Mesenchymal stem cell (in vitro differentiated cells and primary cell): ENCODE results near the gene KCNQ2.

Source experiments
- DNase-seq: peaks from one replicate; pipeline ENCODE4 v3.0.0-alpha.2; 2013
- H2AFZ ChIP-seq: one replicate; pipeline ENCODE4 v1.6.1; 2013; ENCODE audit warnings: low read depth, mild to moderate bottlenecking, control low read depth, inconsistent platforms, low read length, moderate library complexity
- H2AK5ac ChIP-seq: 2 replicates; pipeline ENCODE4 v1.6.1; 2013; ENCODE audit warnings: low read length, moderate library complexity, mild to moderate bottlenecking, inconsistent platforms; ENCODE audit not compliant: severe bottlenecking
- H2BK120ac ChIP-seq: one replicate; pipeline ENCODE4 v1.6.1; 2013; ENCODE audit warnings: low read depth, mild to moderate bottlenecking, inconsistent platforms, low read length, moderate library complexity
- H2BK12ac ChIP-seq, 2 experiments: one replicate each; pipeline ENCODE4 v1.6.1; 2013; ENCODE audit warnings: inconsistent platforms in 2 of 2, low read length in 2 of 2, mild to moderate bottlenecking in 2 of 2, moderate library complexity in 2 of 2, control low read depth in 1 of 2
- H2BK15ac ChIP-seq: one replicate; pipeline ENCODE4 v1.6.1; 2013; ENCODE audit warnings: mild to moderate bottlenecking, low read depth, inconsistent platforms; ENCODE audit not compliant: poor library complexity, severe bottlenecking
- H2BK5ac ChIP-seq: 2 replicates; pipeline ENCODE4 v1.6.1; 2013; ENCODE audit warnings: low read depth, mild to moderate bottlenecking, low read length, control low read depth, inconsistent platforms; ENCODE audit not compliant: poor library complexity, severe bottlenecking
- H3K14ac ChIP-seq, 2 experiments: one replicate each; pipeline ENCODE4 v1.6.1; 2013; ENCODE audit warnings: inconsistent platforms in 2 of 2, low read length in 2 of 2, control low read depth in 1 of 2, mild to moderate bottlenecking in 1 of 2, moderate library complexity in 1 of 2
- H3K18ac ChIP-seq, 2 experiments: one replicate each; pipeline ENCODE4 v1.6.1; 2013; ENCODE audit warnings: inconsistent platforms in 2 of 2, low read length in 2 of 2, control low read depth in 1 of 2, low read depth in 1 of 2, mild to moderate bottlenecking in 1 of 2
- H3K23ac ChIP-seq, 2 experiments: one replicate each; pipeline ENCODE4 v1.6.1; 2013; ENCODE audit warnings: inconsistent platforms in 2 of 2, low read length in 2 of 2, mild to moderate bottlenecking in 2 of 2, moderate library complexity in 2 of 2, control low read depth in 1 of 2
- H3K27ac ChIP-seq: 2 replicates; pipeline ENCODE4 v1.5.1; 2013; ENCODE audit warnings: mild to moderate bottlenecking, moderate library complexity, low read length, control low read depth, inconsistent platforms; ENCODE audit not compliant: poor library complexity, severe bottlenecking
- H3K27me3 ChIP-seq, 2 experiments: 2 replicates each; pipeline versions ENCODE4 v1.6.1 to v1.7.0; 2013; ENCODE audit warnings: low read length in 2 of 2, mild to moderate bottlenecking in 2 of 2, moderate library complexity in 2 of 2, control low read depth in 1 of 2, inconsistent platforms in 1 of 2; ENCODE audit not compliant: control insufficient read depth in 1 of 2, insufficient read depth in 1 of 2
- H3K36me3 ChIP-seq, 2 experiments: 2 replicates each; pipeline versions ENCODE4 v1.6.1 to v1.7.0; 2013; ENCODE audit warnings: low read length in 2 of 2, control low read depth in 1 of 2, inconsistent platforms in 1 of 2, low read depth in 1 of 2, mild to moderate bottlenecking in 1 of 2; ENCODE audit not compliant: insufficient read depth in 2 of 2, control insufficient read depth in 1 of 2
- H3K4ac ChIP-seq, 2 experiments: one replicate each; pipeline ENCODE4 v1.6.1; 2013; ENCODE audit warnings: inconsistent platforms in 2 of 2, low read length in 2 of 2, mild to moderate bottlenecking in 2 of 2, moderate library complexity in 2 of 2, control low read depth in 1 of 2, low read depth in 1 of 2
- H3K4me1 ChIP-seq: 2 replicates; pipeline ENCODE4 v1.6.1; 2013; ENCODE audit warnings: low read depth, low read length, control low read depth; ENCODE audit not compliant: control insufficient read depth, insufficient read depth
- H3K4me2 ChIP-seq: 2 replicates; pipeline ENCODE4 v1.6.1; 2013; ENCODE audit warnings: low read length, mild to moderate bottlenecking, inconsistent platforms; ENCODE audit not compliant: poor library complexity, severe bottlenecking
- H3K4me3 ChIP-seq, 2 experiments: 2 replicates each; pipeline versions ENCODE4 v1.5.1 to v1.7.0; 2013; ENCODE audit warnings: low read length in 2 of 2, mild to moderate bottlenecking in 2 of 2, control low read depth in 1 of 2, low read depth in 1 of 2; ENCODE audit not compliant: insufficient read depth in 1 of 2
- H3K79me1 ChIP-seq: replicated peaks from 2 replicates; pipeline ENCODE4 v1.6.1; 2013; ENCODE audit warnings: mild to moderate bottlenecking, control low read depth, low read length, inconsistent platforms; ENCODE audit not compliant: poor library complexity, severe bottlenecking
- H3K9ac ChIP-seq: 2 replicates; pipeline ENCODE4 v1.7.0; 2013; ENCODE audit warnings: mild to moderate bottlenecking, low read length, moderate library complexity
- H3K9me3 ChIP-seq: 2 replicates; pipeline ENCODE4 v1.7.0; 2013; ENCODE audit warnings: mild to moderate bottlenecking, low read length; ENCODE audit not compliant: control insufficient read depth
- H4K8ac ChIP-seq: one replicate; pipeline ENCODE4 v1.6.1; 2013; ENCODE audit warnings: inconsistent platforms, mild to moderate bottlenecking, low read length, moderate library complexity
- H4K91ac ChIP-seq: one replicate; pipeline ENCODE4 v1.6.1; 2013; ENCODE audit warnings: mild to moderate bottlenecking, low read length, inconsistent platforms
- WGBS: methylation state at CpG from one replicate; pipeline ENCODE4 v1.1.7; 2013; ENCODE audit warnings: mixed read lengths; 5-methylcytosine and 5-hydroxymethylcytosine counted together

KCNQ2 gene

DNA sequence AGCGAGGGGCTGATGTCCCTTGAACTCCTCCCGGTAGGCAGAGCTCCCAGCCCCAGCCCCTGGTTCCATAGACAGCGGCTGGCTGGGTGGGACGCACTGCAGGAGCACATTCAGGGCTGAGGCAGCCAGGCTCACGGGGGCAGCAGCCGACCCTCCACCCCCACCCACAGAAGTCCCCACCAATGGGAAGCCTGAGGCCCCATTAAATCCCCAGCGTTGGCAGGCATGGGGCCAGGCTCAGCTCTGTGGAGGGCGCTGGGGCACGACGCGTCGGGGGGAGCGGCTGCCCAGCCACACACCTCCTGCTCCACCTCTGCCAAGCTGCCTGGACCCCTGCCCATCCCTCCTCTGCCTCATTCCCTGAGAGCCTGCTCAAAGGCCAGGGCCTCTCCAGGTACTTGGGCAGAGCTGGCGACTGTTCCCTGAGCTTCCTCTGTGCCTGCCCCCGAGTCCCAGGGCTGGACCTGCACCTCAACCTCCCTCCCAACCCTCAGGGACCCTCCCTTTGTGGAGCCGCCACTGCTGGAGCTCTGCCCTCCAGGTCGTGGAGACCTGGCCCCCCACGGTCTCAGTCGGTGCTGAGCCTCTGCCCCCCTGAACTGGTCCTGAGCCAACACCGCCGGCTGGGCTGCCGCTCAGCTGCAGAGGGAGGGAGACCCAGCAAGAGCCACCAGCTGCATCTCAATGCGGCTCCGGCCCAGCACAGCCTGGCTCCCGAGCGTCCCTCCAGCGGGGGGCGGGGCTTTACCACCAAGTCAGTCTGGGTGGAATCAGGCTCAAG is 120.5 kb downstream of the KCNQ2 start:
- Histone ChIP-seq H3K4ac (no peak overlapping the region), H4K8ac (no peak overlapping the region), H3K9ac (no peak overlapping the region), H3K79me1 (no peaks in the 10 kb centered on the region), H4K91ac (no peak overlapping the region), H2AK5ac (no peak overlapping the region), H3K4me2 (no peak overlapping the region), H3K27ac (no peak overlapping the region), H2BK15ac (no peak overlapping the region), H2BK12ac (no peak overlapping the region), H3K27me3 (peaks cover 4 to 7% of the 10 kb centered on the region in 2 experiments), H3K4me3 (no peak overlapping the region), H2AFZ (no peak overlapping the region), H3K9me3 (no peaks in the 10 kb centered on the region), H3K4me1 (no peaks in the 10 kb centered on the region), H3K23ac (no peak overlapping the region), H2BK120ac (no peak overlapping the region), H2BK5ac (no peak overlapping the region), H3K14ac (no peak overlapping the region), H3K18ac (no peak overlapping the region), H3K36me3 (no peaks in the 10 kb centered on the region)
- no peak for DNase-seq
- 67% methylated on average over 28 of the region's 28 CpGs for WGBS

GRCh38 chr20:63351326-63351700 is 121.1 kb downstream of the KCNQ2 start:
- no peak overlapping the region for H3K14ac ChIP-seq
- H3K4me1 ChIP-seq = no peaks in the 10 kb centered on the region
- no peak overlapping the region for H3K4me2 ChIP-seq
- H4K91ac ChIP-seq = no peak overlapping the region
- no peak overlapping the region for H3K18ac ChIP-seq
- no peaks in the 10 kb centered on the region for H3K36me3 ChIP-seq
- H3K9ac ChIP-seq = no peak overlapping the region
- H3K9me3 ChIP-seq = no peaks in the 10 kb centered on the region
- H2BK120ac ChIP-seq = no peak overlapping the region
- H2AFZ ChIP-seq = no peak overlapping the region
- H4K8ac ChIP-seq = no peak overlapping the region
- no peak overlapping the region for H2BK5ac ChIP-seq
- H3K79me1 ChIP-seq = no peaks in the 10 kb centered on the region
- H2BK15ac ChIP-seq = no peak overlapping the region
- H3K4me3 ChIP-seq = no peak overlapping the region
- H2AK5ac ChIP-seq = no peak overlapping the region
- WGBS = 88% methylated on average over 12 of the region's 12 CpGs
- DNase-seq = no peak
- no peak overlapping the region for H2BK12ac ChIP-seq
- no peak overlapping the region for H3K27ac ChIP-seq
- H3K27me3 ChIP-seq = peaks cover 4 to 14% of the 10 kb centered on the region in 2 experiments
- H3K4ac ChIP-seq = no peak overlapping the region
- H3K23ac ChIP-seq = no peak overlapping the region

DNA sequence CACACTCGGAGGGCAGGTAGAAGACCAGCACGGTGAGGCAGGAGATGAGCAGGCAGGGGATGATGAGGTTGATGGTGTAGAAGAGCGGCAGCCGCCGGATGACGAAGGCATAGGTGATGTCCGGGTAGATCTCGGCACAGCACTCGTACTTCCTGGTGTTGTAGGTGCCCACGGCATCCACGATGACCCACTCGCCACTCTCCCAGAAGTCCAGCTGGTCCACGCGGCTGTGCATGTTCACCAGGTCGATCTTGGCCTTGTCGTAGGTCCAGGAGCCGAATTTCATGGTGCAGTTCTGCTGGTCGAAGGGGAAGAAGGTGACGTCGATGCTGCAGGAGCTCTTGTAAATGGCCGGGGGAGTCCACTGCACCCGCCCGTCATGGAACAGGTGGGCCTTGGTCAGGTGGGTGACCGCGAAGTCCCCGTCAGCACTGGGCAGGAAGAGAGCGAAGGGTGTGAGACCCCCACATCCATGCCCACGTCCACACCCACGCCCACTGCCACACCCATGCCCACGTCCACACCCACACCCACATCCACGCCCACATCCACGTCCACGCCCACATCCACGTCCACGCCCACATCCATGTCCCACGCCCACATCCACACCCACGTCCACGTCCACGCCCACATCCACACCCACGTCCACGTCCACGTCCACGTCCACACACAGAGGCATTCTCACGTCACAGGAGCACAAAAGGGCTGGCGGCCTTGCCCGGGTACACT is 121.7 kb downstream of the KCNQ2 start:
- Histone ChIP-seq H3K23ac (no peak overlapping the region), H2BK12ac (no peak overlapping the region), H3K18ac (no peak overlapping the region), H3K27me3 (peaks cover 4 to 19% of the 10 kb centered on the region in 2 experiments), H3K4me1 (no peaks in the 10 kb centered on the region), H3K36me3 (no peaks in the 10 kb centered on the region), H4K91ac (no peak overlapping the region), H2BK120ac (no peak overlapping the region), H3K27ac (no peak overlapping the region), H3K4me3 (no peak overlapping the region), H3K79me1 (no peaks in the 10 kb centered on the region), H3K14ac (no peak overlapping the region), H3K9ac (no peak overlapping the region), H2BK5ac (no peak overlapping the region), H2AFZ (no peak overlapping the region), H3K4me2 (no peak overlapping the region), H2BK15ac (peak overlapping the region; percentile 52), H3K4ac (no peak overlapping the region), H4K8ac (no peak overlapping the region), H2AK5ac (no peak overlapping the region), H3K9me3 (no peaks in the 10 kb centered on the region)
- no peak for DNase-seq
- WGBS = 85% methylated on average over 39 of the region's 46 CpGs
